Spleen (tissue), 11 donors: ENCODE measurements around the gene SESN3. TPM values are rescaled to one million over a fixed set of nuclear protein-coding genes. Genes with fewer than 3 reads are reported as not detected.
"Not testable (repeated sequence)": the region's sequence is repeated elsewhere in the genome, so short reads cannot be mapped to it uniquely, and the experiment has no call there.

ENCODE experiments used
- DNase-seq: peaks from one replicate; pipeline ENCODE4 v3.0.0-alpha.2; 2020
- H3K27ac ChIP-seq, 8 donors: fragments of 200-600 bp; sonication (generic) in 7 of 8; 1 replicate in 4 of 8; 2 replicates in 4 of 8; pipeline versions ENCODE4 v1.5.0 to v1.8.0; 2016 to 2021; ENCODE audit warnings: inconsistent platforms in 4 of 8, mild to moderate bottlenecking in 4 of 8, moderate library complexity in 1 of 8
- H3K27me3 ChIP-seq, 7 donors: fragments of 200-600 bp; sonication (generic) in 6 of 7; replicated peaks in 1 of 7; 1 replicate in 4 of 7; 2 replicates in 3 of 7; pipeline versions ENCODE4 v1.5.0 to v1.8.0; 2016 to 2021; ENCODE audit warnings: inconsistent platforms in 3 of 7, mild to moderate bottlenecking in 1 of 7
- H3K36me3 ChIP-seq, 6 donors: fragments of 200-600 bp; sonication (generic) in 5 of 6; 1 replicate in 4 of 6; 2 replicates in 2 of 6; pipeline versions ENCODE4 v1.5.0 to v1.8.0; 2016 to 2021; ENCODE audit warnings: inconsistent platforms in 2 of 6
- H3K4me1 ChIP-seq, 6 donors: fragments of 200-600 bp; sonication (generic) in 5 of 6; 1 replicate in 3 of 6; 2 replicates in 3 of 6; pipeline versions ENCODE4 v1.5.0 to v1.8.0; 2016 to 2021; ENCODE audit warnings: inconsistent platforms in 3 of 6
- H3K4me3 ChIP-seq, 8 donors: fragments of 200-600 bp; sonication (generic) in 7 of 8; 1 replicate in 4 of 8; 2 replicates in 4 of 8; pipeline versions ENCODE4 v1.5.0 to v1.8.0; 2016 to 2021; ENCODE audit warnings: inconsistent platforms in 4 of 8, mild to moderate bottlenecking in 4 of 8, moderate library complexity in 2 of 8
- H3K9me3 ChIP-seq, 8 donors: fragments of 200-600 bp; sonication (generic) in 7 of 8; 1 replicate in 4 of 8; 2 replicates in 4 of 8; pipeline versions ENCODE4 v1.5.0 to v1.8.0; 2016 to 2021; ENCODE audit warnings: inconsistent platforms in 4 of 8
- CTCF ChIP-seq, 11 experiments: fragments of 200-600 bp in 7 of 11; fragments of 450-650 bp in 4 of 11; sonication (generic) in 4 of 11; IDR thresholded peaks in 8 of 11; conservative IDR thresholded peaks in 3 of 11; 1 replicate in 7 of 11; 2 replicates in 4 of 11; pipeline versions ENCODE4 v1.4.0 to v1.8.0; 2016 to 2021; ENCODE audit warnings: antibody characterized with exemption in 11 of 11, inconsistent platforms in 4 of 11, mild to moderate bottlenecking in 1 of 11
- POLR2A ChIP-seq, 3 donors: fragments of 450-650 bp; IDR thresholded peaks; one replicate each; pipeline ENCODE4 v1.5.1; 2017; ENCODE audit warnings: antibody characterized with exemption in 3 of 3, mild to moderate bottlenecking in 1 of 3
- POLR2AphosphoS5 ChIP-seq, 3 donors: sonication (generic); formaldehyde crosslinking; IDR thresholded peaks; one replicate each; pipeline ENCODE4 v1.5.1; 2017; ENCODE audit warnings: antibody characterized with exemption in 3 of 3
- WGBS, 5 donors: extraction: QIAGEN DNeasy Blood & Tissue Kit in 3 of 5; methylation state at CpG; one replicate each; pipeline versions ENCODE4 v1.1.5 to v1.1.7; 2013 to 2018; 5-methylcytosine and 5-hydroxymethylcytosine counted together
- intact Hi-C: fragments of 100-400 bp; cut with DNase I; formaldehyde crosslinking; loops from one replicate; pipeline ENCODE4 v1.15.0; 2023; ENCODE audit warnings: low total_unique reads
- polyA plus RNA-seq, 3 donors: library from polyadenylated mRNA; stranded (reverse); fragments of 200-250 nt; gene quantifications; one replicate each; pipeline ENCODE4 v1.2.1, GENCODE V29; 2013
- total RNA-seq, 7 donors: library from RNA; depleted of rRNA in 3 of 7; stranded (reverse); fragments of >200 nt in 3 of 7; fragmentation: NEBNext Ultra II Directional in 4 of 7; extraction: Animal tissue kit (Norgen Biotek cat#: 25700) in 4 of 7; gene quantifications; one replicate each; pipeline versions ENCODE4 v1.1.0 to v1.2.1, GENCODE V29; 2016 to 2021
- donor health status: healthy with polysubstance abuse.
- donor health status: DM: no; HTN: no; CAD: no; lungs with moderate emphysema.
- donor health status: DM: no; HTN: no; CAD: no.
- donor health status: Bipolar disorder and iron deficiency.
- donor health status: healthy.
- donor health status: DM: no; HTN: no; CAD: no.
- donor health status: DM: yes; HTN: yes; CAD: no.

SESN3 gene
- total and polyA plus RNA-seq, 10 donors: 10.9 to 79.9 (median 56.5) TPM

- 2 to 3% (median 2%) methylated on average over 12 of the region's 12 CpGs for WGBS, 5 donors
- Histone ChIP-seq H3K27ac (peak overlapping the region in 7 of 8 donors; percentile 88 to 96 (median 93)), H3K4me3 (peak overlapping the region; percentile 67 to 91 (median 84))
Observed at GRCh38 chr11:95229199-95229992, 1.6 kb downstream of the SESN3 start.

GRCh38 chr11:95228081-95228749 is 2.8 kb downstream of the SESN3 start:
- WGBS, 5 donors: 79 to 83% (median 80%) methylated on average over 2 of the region's 2 CpGs
- H3K27ac ChIP-seq: peak overlapping the region in 2 of 8 donors; percentile 95 to 96
- H3K9me3 ChIP-seq: peaks cover 0 to 8% (median 0%) of the 10 kb centered on the region in 8 donors
- H3K4me1 ChIP-seq: peaks cover 8 to 87% (median 45%) of the 10 kb centered on the region in 6 donors
- intact Hi-C loops: loop anchor here (10.0 kb wide), 2 partner anchors 63 to 133 kb away; no protein-coding TSS in a partner anchor
- H3K4me3 ChIP-seq: peak overlapping the region in 2 of 8 donors; percentile 89 to 91
- no peaks in the 10 kb centered on the region for H3K36me3 ChIP-seq
- H3K27me3 ChIP-seq: no peaks in the 10 kb centered on the region
- DNase-seq: no peak
- TF ChIP-seq POLR2A (IDR thresholded peaks at IDR 0.05) (no peak), CTCF (IDR thresholded peaks at IDR 0.05 in 8 of 11, conservative IDR thresholded peaks at IDR 0.05 in 3 of 11) (no peak), POLR2AphosphoS5 (IDR thresholded peaks at IDR 0.05) (no peak)

More at GRCh38 chr11:95229199-95229992, 1.6 kb downstream of the SESN3 start:
- no peaks in the 10 kb centered on the region for H3K36me3 ChIP-seq
- no peak for DNase-seq
- intact Hi-C loops: loop anchor here (10.0 kb wide), 2 partner anchors 65 to 135 kb away; no protein-coding TSS in a partner anchor
- TF ChIP-seq POLR2AphosphoS5 (IDR thresholded peaks at IDR 0.05): no peak
- no peak for TF ChIP-seq POLR2A (IDR thresholded peaks at IDR 0.05)
- TF ChIP-seq CTCF (IDR thresholded peaks at IDR 0.05 in 8 of 11, conservative IDR thresholded peaks at IDR 0.05 in 3 of 11): no peak
- H3K27me3 ChIP-seq: no peaks in the 10 kb centered on the region
- H3K4me1 ChIP-seq: peaks cover 8 to 84% (median 43%) of the 10 kb centered on the region in 6 donors
- H3K9me3 ChIP-seq: peaks cover 0 to 8% (median 0%) of the 10 kb centered on the region in 8 donors

GRCh38 chr11:95227060-95227459 is 3.9 kb downstream of the SESN3 start:
- WGBS, 5 donors: 81 to 85% (median 82%) methylated on average over 6 of the region's 6 CpGs
- not testable (repeated sequence) for H3K36me3 ChIP-seq, H3K9me3 ChIP-seq, H3K27me3 ChIP-seq, H3K27ac ChIP-seq, H3K4me3 ChIP-seq, DNase-seq
- H3K4me1 ChIP-seq: peaks cover 8 to 87% (median 36%) of the 10 kb centered on the region in 6 donors
- intact Hi-C loops: loop anchor here (10.0 kb wide), 2 partner anchors 62 to 132 kb away; no protein-coding TSS in a partner anchor

- Histone ChIP-seq H3K4me1 (peaks cover 0 to 66% (median 16%) of the 10 kb centered on the region in 6 donors), H3K4me3 (no peak overlapping the region), H3K9me3 (peaks cover 0 to 8% (median 0%) of the 10 kb centered on the region in 8 donors), H3K27ac (peak overlapping the region in 1 of 8 donors; percentile 3), H3K27me3 (no peaks in the 10 kb centered on the region), H3K36me3 (peaks cover 0 to 11% (median 0%) of the 10 kb centered on the region in 6 donors)
- intact Hi-C loops: loop anchor here (10.0 kb wide), 2 partner anchors 58 to 128 kb away; no protein-coding TSS in a partner anchor
- no peak for TF ChIP-seq POLR2A (IDR thresholded peaks at IDR 0.05)
- TF ChIP-seq POLR2AphosphoS5 (IDR thresholded peaks at IDR 0.05): no peak
- no peak for TF ChIP-seq CTCF (IDR thresholded peaks at IDR 0.05 in 8 of 11, conservative IDR thresholded peaks at IDR 0.05 in 3 of 11)
- WGBS, 5 donors: 55 to 67% (median 60%) methylated on average over 3 of the region's 3 CpGs
- DNase-seq: no peak
Observed at GRCh38 chr11:95222817-95223216, 8.2 kb downstream of the SESN3 start.
